Kidney epithelial cell (primary cell): ENCODE data around the gene ANKS1A. TPM values are rescaled to one million over a fixed set of nuclear protein-coding genes. Genes with fewer than 3 reads are reported as not detected.

Source experiments
- DNase-seq: peaks from one replicate; pipeline ENCODE4 v3.0.0-alpha.2; 2010; ENCODE audit warnings: low read depth
- H3K27me3 ChIP-seq: 2 replicates; pipeline ENCODE4 v1.6.0; 2011; ENCODE audit warnings: low read length; ENCODE audit not compliant: control insufficient read depth, insufficient read depth
- H3K36me3 ChIP-seq: 2 replicates; pipeline ENCODE4 v1.5.1; 2011; ENCODE audit warnings: low read length; ENCODE audit not compliant: control insufficient read depth, insufficient read depth
- H3K4me3 ChIP-seq: 2 replicates; pipeline ENCODE4 v1.5.1; 2011; ENCODE audit warnings: low read depth, mild to moderate bottlenecking, control low read depth, low read length
- total RNA-seq: library from RNA; depleted of rRNA; stranded (reverse); fragments of >200 nt; gene quantifications from 2 replicates; pipeline ENCODE4 v1.2.3, GENCODE V29; 2015
- TF ChIP-seq, protein P1 (sequence below): IDR thresholded peaks from 2 replicates; pipeline ENCODE4 v1.5.1; 2011; ENCODE audit warnings: mild to moderate bottlenecking, moderate library complexity, low read length, control low read depth, inconsistent platforms; ENCODE audit not compliant: insufficient read depth, poor library complexity, severe bottlenecking

Gene ANKS1A
- total RNA-seq, 1 donor from 2014 or later, result 20.2 TPM

DNA sequence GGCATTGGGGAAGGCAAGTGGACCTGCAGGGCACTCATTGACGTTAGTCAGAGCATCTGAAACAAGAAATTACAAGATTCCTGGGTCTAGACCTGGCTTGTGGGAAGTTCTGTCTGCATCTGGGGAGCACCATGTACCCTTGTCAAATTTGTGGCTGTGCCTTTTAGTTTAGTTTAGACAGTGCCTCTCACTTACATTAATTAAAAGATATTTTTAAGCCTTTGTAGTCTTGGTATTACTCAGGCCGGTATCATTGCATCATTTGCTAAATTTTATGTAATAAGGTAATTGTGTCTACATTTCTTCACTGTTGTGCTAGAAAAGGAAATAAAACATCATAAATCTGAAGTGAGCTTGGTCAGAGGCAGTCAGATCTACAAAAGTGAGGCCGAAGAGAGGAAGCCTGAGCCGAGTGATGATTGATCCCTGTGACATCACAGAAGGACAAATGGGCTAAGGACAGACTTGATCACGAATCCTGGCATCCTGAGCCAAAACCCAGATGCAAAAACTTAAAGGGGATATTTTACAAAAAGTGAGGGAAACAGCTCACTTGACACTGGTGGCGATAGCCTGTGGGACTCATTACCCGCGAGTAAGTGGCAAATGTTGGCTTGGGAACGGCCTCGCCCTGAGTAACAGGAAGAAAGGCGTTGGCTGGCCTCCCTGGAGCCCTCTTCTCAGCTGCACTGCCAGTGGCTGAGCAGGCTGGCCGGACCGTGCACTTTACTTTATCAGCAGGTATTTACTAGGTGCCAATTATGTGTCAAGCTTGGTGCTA is 145.5 kb downstream of the ANKS1A start:
- Histone ChIP-seq H3K36me3 (no peaks in the 10 kb centered on the region), H3K27me3 (no peaks in the 10 kb centered on the region), H3K4me3 (no peak overlapping the region)
- TF ChIP-seq, protein P1, sequence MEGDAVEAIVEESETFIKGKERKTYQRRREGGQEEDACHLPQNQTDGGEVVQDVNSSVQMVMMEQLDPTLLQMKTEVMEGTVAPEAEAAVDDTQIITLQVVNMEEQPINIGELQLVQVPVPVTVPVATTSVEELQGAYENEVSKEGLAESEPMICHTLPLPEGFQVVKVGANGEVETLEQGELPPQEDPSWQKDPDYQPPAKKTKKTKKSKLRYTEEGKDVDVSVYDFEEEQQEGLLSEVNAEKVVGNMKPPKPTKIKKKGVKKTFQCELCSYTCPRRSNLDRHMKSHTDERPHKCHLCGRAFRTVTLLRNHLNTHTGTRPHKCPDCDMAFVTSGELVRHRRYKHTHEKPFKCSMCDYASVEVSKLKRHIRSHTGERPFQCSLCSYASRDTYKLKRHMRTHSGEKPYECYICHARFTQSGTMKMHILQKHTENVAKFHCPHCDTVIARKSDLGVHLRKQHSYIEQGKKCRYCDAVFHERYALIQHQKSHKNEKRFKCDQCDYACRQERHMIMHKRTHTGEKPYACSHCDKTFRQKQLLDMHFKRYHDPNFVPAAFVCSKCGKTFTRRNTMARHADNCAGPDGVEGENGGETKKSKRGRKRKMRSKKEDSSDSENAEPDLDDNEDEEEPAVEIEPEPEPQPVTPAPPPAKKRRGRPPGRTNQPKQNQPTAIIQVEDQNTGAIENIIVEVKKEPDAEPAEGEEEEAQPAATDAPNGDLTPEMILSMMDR, result no peak
- DNase-seq, result no peak

DNA sequence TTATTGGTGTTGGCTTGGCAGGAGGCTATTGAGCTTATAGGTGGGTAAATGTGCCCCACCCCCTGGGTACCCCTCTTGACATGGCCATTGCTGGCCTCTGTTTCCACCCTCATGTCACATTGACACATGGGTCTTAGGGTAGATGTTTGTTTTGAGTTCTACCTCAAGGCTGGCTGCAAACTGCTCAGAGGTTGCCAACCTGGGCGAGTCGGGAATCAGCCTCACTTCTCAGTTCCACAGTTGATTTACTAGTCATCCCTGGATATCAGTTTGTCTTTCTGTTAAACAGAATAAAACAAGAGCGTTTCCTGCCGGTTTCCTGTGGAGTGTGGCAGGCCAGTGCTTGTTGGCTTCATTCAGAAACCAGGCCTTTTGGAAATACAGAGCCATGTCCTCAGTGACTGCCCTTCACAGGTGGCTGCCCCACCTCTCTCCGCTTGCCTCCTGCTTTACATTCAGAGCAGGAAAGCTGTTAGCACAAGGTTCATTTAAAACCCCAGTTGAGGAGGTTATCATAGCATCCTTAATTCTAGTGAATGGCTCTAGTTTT is 146.5 kb downstream of the ANKS1A start:
- Histone ChIP-seq H3K4me3 (no peak overlapping the region), H3K36me3 (no peaks in the 10 kb centered on the region), H3K27me3 (no peaks in the 10 kb centered on the region)
- TF ChIP-seq, protein P1, result no peak
- DNase-seq, result no peak

DNA sequence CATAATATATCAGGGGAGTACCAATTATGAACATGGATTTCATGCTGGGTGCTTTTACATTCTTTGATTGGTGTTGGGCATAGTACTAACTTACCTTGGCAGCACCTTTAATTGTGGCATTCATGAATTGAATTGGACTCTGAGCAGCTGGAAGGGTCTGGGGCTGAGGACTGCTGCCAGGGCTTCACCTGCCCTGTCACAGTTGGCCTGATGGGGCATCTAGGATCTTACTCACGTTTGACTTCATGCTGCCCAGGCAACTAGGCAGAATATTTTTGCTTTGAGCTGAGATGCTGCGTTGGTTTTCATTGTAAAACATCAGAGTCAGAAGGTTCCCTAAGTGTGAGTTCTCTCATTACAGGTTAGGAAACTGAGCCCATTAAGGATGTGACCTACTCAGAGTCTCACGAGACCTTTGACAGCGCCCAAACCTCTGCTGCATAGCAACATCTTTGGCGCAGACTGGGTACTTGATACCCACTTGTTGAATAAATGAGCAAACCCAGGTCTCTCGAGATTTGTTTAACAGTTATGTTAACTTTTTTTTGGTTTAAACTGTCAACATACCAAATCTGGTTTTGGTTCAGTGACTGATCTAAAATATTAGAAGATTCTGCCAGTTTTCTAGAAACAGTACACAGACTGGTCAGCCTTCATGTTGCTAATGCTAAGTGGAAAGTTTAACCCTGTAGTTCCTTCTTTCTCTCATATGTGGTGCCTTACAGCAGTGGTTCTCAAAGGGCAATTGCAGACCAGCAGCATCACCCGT is 147.2 kb downstream of the ANKS1A start:
- TF ChIP-seq, protein P1, result no peak
- no peak for DNase-seq
- Histone ChIP-seq H3K4me3 (no peak overlapping the region), H3K36me3 (no peaks in the 10 kb centered on the region), H3K27me3 (no peaks in the 10 kb centered on the region)

DNA sequence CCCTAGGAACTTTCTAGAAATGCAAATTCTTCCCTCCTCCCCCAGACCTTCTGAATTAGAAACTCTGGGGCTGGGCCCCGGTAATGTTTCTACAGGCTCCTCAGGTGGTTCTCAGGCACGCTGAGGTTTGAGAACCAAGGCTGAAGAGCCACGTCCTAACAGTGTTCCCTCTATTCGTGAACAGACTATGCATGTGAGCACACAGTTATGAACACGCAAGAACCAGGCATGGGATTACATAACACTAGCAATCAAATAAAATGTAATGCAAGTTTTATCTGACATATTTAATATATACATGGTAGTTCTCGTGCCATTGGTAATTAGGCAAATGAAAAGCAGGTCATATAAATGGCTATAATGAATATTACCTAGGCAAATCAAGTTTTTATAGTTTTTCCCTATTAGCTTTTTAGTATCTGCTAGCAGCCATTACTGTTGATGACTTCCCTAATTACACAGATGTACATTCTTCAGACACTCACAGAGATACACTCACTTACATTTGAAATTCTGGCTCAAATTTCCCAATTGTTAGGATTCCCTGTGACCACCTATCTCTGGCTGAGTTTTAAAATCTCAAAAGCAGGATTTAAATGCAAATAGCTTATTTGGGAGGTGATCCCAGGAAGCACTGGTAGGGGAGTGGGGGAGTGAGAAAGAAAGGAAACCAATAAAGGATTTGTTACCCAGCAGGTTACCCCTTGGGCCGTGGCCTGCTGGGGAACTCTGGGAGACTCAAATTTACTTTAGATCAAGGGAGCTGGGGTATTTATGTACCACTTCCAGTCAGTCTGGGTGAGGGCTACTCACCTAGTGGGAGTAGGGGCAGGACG is 148.0 kb downstream of the ANKS1A start:
- Histone ChIP-seq H3K36me3 (no peaks in the 10 kb centered on the region), H3K4me3 (no peak overlapping the region), H3K27me3 (no peaks in the 10 kb centered on the region)
- no peak for DNase-seq
- TF ChIP-seq, protein P1, result no peak

DNA sequence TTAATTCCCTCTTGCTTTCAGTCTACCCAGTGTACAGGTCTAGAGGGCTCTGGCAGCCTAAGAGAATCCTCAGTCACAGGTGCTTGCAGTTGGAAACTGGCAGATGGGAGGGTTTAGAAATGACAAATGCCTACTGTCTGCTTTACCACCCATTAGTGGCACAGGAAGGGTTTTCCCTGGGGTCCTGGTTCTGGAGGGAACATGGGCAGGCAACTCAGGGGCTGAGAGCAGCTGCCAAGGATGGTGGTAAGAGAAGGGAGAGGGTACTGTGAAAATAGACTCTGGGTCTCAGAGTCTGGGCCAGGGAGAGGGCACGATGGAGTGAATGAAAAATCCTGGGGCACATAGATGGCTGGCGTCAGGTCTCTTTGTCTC is 148.6 kb downstream of the ANKS1A start:
- H3K36me3 ChIP-seq, result no peaks in the 10 kb centered on the region
- no peak overlapping the region for H3K4me3 ChIP-seq
- TF ChIP-seq, protein P1, result no peak
- no peaks in the 10 kb centered on the region for H3K27me3 ChIP-seq
- no peak for DNase-seq
